ENCODE data around the gene FAM32A. TPM values are rescaled to one million over a fixed set of nuclear protein-coding genes. Genes with fewer than 3 reads are reported as not detected.

The FAM32A gene
- total RNA-seq, 1 experiment from 2014 or later, result 44.6 TPM

GRCh38 chr19:16136185-16136999 lies 48.8 kb upstream of the FAM32A start:
- H3K4me1 ChIP-seq (ENCODE audit: control insufficient read depth, insufficient read depth, low read length), result no peaks in the 10 kb centered on the region
- no peak for ATAC-seq

GRCh38 chr19:16139752-16140151 lies 45.5 kb upstream of the FAM32A start:
- no peaks in the 10 kb centered on the region for H3K27me3 ChIP-seq (ENCODE audit: control insufficient read depth, insufficient read depth, low read length)
- H3K4me1 ChIP-seq (ENCODE audit: control insufficient read depth, insufficient read depth, low read length), result no peaks in the 10 kb centered on the region
- POLR2A ChIA-PET, result no interaction called here
- no TSS peak for BruUV-seq (replicated peaks)
- no peak for DNase-seq (ENCODE audit: low read depth, low spot score)
- H3K36me3 ChIP-seq (ENCODE audit: control insufficient read depth, insufficient read depth, low read length), result no peaks in the 10 kb centered on the region
- no peak for ATAC-seq
- in situ Hi-C loops (cut with HindIII; ENCODE audit: low pct_unique_long_range_greater_than_20kb, low sequenced_read_pairs) (no loop called here), intact Hi-C loops (cut with micrococcal nuclease; ENCODE audit: unreplicated experiment) (no loop called here)
- H3K4me3 ChIP-seq (ENCODE audit: low read depth in 2 of 2, low read length in 2 of 2), result no peak overlapping the region
- no peaks in the 10 kb centered on the region for H3K9me3 ChIP-seq (ENCODE audit: control insufficient read depth, insufficient read depth, low read depth, low read length)
- CTCF ChIA-PET, result no interaction called here
- H3K27ac ChIP-seq (ENCODE audit: low read length), result no peak overlapping the region
- TF ChIP-seq SIN3A (IDR thresholded peaks at IDR 0.05; ENCODE audit: borderline replicate concordance, insufficient read depth, low read depth, low read length), result no peak
- TF ChIP-seq TCF7L2 (IDR thresholded peaks at IDR 0.05; ENCODE audit: low read depth, low read length), result no peak
- TF ChIP-seq, protein P1, sequence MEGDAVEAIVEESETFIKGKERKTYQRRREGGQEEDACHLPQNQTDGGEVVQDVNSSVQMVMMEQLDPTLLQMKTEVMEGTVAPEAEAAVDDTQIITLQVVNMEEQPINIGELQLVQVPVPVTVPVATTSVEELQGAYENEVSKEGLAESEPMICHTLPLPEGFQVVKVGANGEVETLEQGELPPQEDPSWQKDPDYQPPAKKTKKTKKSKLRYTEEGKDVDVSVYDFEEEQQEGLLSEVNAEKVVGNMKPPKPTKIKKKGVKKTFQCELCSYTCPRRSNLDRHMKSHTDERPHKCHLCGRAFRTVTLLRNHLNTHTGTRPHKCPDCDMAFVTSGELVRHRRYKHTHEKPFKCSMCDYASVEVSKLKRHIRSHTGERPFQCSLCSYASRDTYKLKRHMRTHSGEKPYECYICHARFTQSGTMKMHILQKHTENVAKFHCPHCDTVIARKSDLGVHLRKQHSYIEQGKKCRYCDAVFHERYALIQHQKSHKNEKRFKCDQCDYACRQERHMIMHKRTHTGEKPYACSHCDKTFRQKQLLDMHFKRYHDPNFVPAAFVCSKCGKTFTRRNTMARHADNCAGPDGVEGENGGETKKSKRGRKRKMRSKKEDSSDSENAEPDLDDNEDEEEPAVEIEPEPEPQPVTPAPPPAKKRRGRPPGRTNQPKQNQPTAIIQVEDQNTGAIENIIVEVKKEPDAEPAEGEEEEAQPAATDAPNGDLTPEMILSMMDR (IDR thresholded peaks at IDR 0.05), result no peak
- TF ChIP-seq, protein P2, sequence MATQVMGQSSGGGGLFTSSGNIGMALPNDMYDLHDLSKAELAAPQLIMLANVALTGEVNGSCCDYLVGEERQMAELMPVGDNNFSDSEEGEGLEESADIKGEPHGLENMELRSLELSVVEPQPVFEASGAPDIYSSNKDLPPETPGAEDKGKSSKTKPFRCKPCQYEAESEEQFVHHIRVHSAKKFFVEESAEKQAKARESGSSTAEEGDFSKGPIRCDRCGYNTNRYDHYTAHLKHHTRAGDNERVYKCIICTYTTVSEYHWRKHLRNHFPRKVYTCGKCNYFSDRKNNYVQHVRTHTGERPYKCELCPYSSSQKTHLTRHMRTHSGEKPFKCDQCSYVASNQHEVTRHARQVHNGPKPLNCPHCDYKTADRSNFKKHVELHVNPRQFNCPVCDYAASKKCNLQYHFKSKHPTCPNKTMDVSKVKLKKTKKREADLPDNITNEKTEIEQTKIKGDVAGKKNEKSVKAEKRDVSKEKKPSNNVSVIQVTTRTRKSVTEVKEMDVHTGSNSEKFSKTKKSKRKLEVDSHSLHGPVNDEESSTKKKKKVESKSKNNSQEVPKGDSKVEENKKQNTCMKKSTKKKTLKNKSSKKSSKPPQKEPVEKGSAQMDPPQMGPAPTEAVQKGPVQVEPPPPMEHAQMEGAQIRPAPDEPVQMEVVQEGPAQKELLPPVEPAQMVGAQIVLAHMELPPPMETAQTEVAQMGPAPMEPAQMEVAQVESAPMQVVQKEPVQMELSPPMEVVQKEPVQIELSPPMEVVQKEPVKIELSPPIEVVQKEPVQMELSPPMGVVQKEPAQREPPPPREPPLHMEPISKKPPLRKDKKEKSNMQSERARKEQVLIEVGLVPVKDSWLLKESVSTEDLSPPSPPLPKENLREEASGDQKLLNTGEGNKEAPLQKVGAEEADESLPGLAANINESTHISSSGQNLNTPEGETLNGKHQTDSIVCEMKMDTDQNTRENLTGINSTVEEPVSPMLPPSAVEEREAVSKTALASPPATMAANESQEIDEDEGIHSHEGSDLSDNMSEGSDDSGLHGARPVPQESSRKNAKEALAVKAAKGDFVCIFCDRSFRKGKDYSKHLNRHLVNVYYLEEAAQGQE (IDR thresholded peaks at IDR 0.05; ENCODE audit: insufficient read depth in 1 of 2, low read depth in 2 of 2, low read length in 1 of 2), result no peak
- no peak for TF ChIP-seq POLR2AphosphoS5 (IDR thresholded peaks at IDR 0.05; ENCODE audit: low read depth, low read length)

More at GRCh38 chr19:16136185-16136999, 48.8 kb upstream of the FAM32A start:
- TF ChIP-seq, protein P1 (IDR thresholded peaks at IDR 0.05), result no peak
- no peak for TF ChIP-seq SIN3A (IDR thresholded peaks at IDR 0.05; ENCODE audit: borderline replicate concordance, insufficient read depth, low read depth, low read length)
- TF ChIP-seq TCF7L2 (IDR thresholded peaks at IDR 0.05; ENCODE audit: low read depth, low read length), result no peak
- TF ChIP-seq POLR2AphosphoS5 (IDR thresholded peaks at IDR 0.05; ENCODE audit: low read depth, low read length), result no peak
- TF ChIP-seq, protein P2 (IDR thresholded peaks at IDR 0.05; ENCODE audit: insufficient read depth in 1 of 2, low read depth in 2 of 2, low read length in 1 of 2), result no peak
- intact Hi-C loops (cut with micrococcal nuclease; ENCODE audit: unreplicated experiment) (no loop called here), in situ Hi-C loops (cut with HindIII; ENCODE audit: low pct_unique_long_range_greater_than_20kb, low sequenced_read_pairs) (no loop called here)
- H3K27ac ChIP-seq (ENCODE audit: low read length), result no peak overlapping the region
- H3K27me3 ChIP-seq (ENCODE audit: control insufficient read depth, insufficient read depth, low read length), result no peaks in the 10 kb centered on the region
- BruUV-seq (replicated peaks), result no TSS peak
- ChIA-PET POLR2A (interaction anchor here (0.6 kb wide), 1 partner anchor 10 kb away, joined by 4 read pairs; no protein-coding TSS in a partner anchor), CTCF (interaction anchor here (0.7 kb wide), 1 partner anchor 25 kb away, joined by 3 read pairs; no protein-coding TSS in a partner anchor)
- H3K9me3 ChIP-seq (ENCODE audit: control insufficient read depth, insufficient read depth, low read depth, low read length), result no peaks in the 10 kb centered on the region
- no peak for DNase-seq (ENCODE audit: low read depth, low spot score)
- no peak overlapping the region for H3K4me3 ChIP-seq (ENCODE audit: low read depth in 2 of 2, low read length in 2 of 2)
- no peaks in the 10 kb centered on the region for H3K36me3 ChIP-seq (ENCODE audit: control insufficient read depth, insufficient read depth, low read length)
